MCF 10A (cell line): ENCODE measurements around the gene COQ8B. TPM values are rescaled to one million over a fixed set of nuclear protein-coding genes. Genes with fewer than 3 reads are reported as not detected.

Experiments
- BruUV-seq: library from RNA; stranded (reverse); fragments of 400-500 nt; replicated peaks from 2 replicates; lab custom pipeline; 2021; lab: Mats Ljungman, UMichigan
- CTCF ChIA-PET: fragments of 300-600 bp; sonication (Branson Sonifier 250); formaldehyde crosslinking; extraction: SDS; loops from one replicate; lab custom pipeline; 2021; ENCODE audit warnings: antibody characterized with exemption, inconsistent platforms; lab: Yijun Ruan, JAX
- POLR2A ChIA-PET: fragments of 300-600, 350-650 bp; sonication (Branson Sonifier 250); formaldehyde crosslinking; extraction: SDS; loops from one replicate; lab custom pipeline; 2020; ENCODE audit warnings: antibody characterized with exemption, inconsistent platforms; lab: Yijun Ruan, JAX
- DNase-seq: peaks from one replicate; pipeline ENCODE4 v3.0.0-alpha.2; 2018; ENCODE audit not compliant: unreplicated experiment
- H3K27ac Mint-ChIP-seq: one replicate; pipeline ENCODE4 v1.8.0; 2022; ENCODE audit warnings: mild to moderate bottlenecking, low read depth, mixed read lengths; ENCODE audit not compliant: unreplicated experiment
- H3K27me3 Mint-ChIP-seq: one replicate; pipeline ENCODE4 v1.8.0; 2022; ENCODE audit warnings: mixed read lengths; ENCODE audit not compliant: insufficient read depth, unreplicated experiment
- H3K36me3 Mint-ChIP-seq: one replicate; pipeline ENCODE4 v1.8.0; 2022; ENCODE audit warnings: mild to moderate bottlenecking, moderate library complexity, mixed read lengths; ENCODE audit not compliant: insufficient read depth, unreplicated experiment
- H3K4me1 Mint-ChIP-seq: one replicate; pipeline ENCODE4 v1.8.0; 2022; ENCODE audit warnings: mixed read lengths; ENCODE audit not compliant: insufficient read depth, unreplicated experiment
- H3K4me3 Mint-ChIP-seq: one replicate; pipeline ENCODE4 v1.8.0; 2022; ENCODE audit warnings: mild to moderate bottlenecking, moderate library complexity, mixed read lengths; ENCODE audit not compliant: unreplicated experiment
- H3K9me3 Mint-ChIP-seq: one replicate; pipeline ENCODE4 v1.8.0; 2022; ENCODE audit warnings: mixed read lengths; ENCODE audit not compliant: unreplicated experiment
- CTCF ChIP-seq: fragments of 200-600 bp; IDR thresholded peaks from one replicate; pipeline ENCODE4 v1.8.0; 2022; ENCODE audit warnings: antibody characterized with exemption, mild to moderate bottlenecking; ENCODE audit not compliant: unreplicated experiment
- intact Hi-C: fragments of 100-400 bp; cut with micrococcal nuclease; formaldehyde crosslinking; loops from 2 replicates; pipeline ENCODE4 v1.14.1; 2022
- total RNA-seq: library from RNA; stranded (reverse); gene quantifications from 2 replicates; pipeline ENCODE4 v1.2.3, GENCODE V29; 2022

Gene COQ8B
- total RNA-seq, 1 experiment from 2014 or later = 46.7 TPM

GRCh38 chr19:40745402-40745780, 28.7 kb upstream of the COQ8B start:
- Mint-ChIP-seq H3K36me3 (peaks cover 21% of the 10 kb centered on the region), H3K4me3 (no peak overlapping the region), H3K27me3 (no peaks in the 10 kb centered on the region), H3K4me1 (peaks cover 18% of the 10 kb centered on the region), H3K9me3 (no peaks in the 10 kb centered on the region), H3K27ac (no peak overlapping the region)
- TF ChIP-seq CTCF = no peak
- intact Hi-C loops = no loop called here
- no TSS peak for BruUV-seq
- CTCF ChIA-PET = no interaction called here
- POLR2A ChIA-PET = interaction anchor here (0.8 to 1.3 kb wide), 3 partner anchors 12 to 32 kb away, joined by 3 to 4 read pairs (median 3); no protein-coding TSS in a partner anchor
- DNase-seq = no peak

- POLR2A ChIA-PET = interaction anchor here (0.7 to 1.5 kb wide), 6 partner anchors 11 to 33 kb away, joined by 3 to 6 read pairs (median 3); partner anchors contain the start of genes COQ8B, ITPKC and RAB4B
Measured at GRCh38 chr19:40744554-40745401, 28.1 kb upstream of the COQ8B start.

GRCh38 chr19:40743926-40744325, 27.2 kb upstream of the COQ8B start:
- H3K4me1 Mint-ChIP-seq = peaks cover 8% of the 10 kb centered on the region
- H3K27me3 Mint-ChIP-seq = no peaks in the 10 kb centered on the region
- BruUV-seq = no TSS peak
- ChIA-PET CTCF (interaction anchor here (0.6 kb wide), 2 partner anchors 35 to 109 kb away, joined by 3 read pairs; no protein-coding TSS in a partner anchor), POLR2A (interaction anchor here (1.0 to 1.5 kb wide), 4 partner anchors 18 to 34 kb away, joined by 3 to 6 read pairs (median 3); partner anchors contain the start of genes COQ8B, ITPKC and RAB4B)
- no peaks in the 10 kb centered on the region for H3K9me3 Mint-ChIP-seq
- H3K4me3 Mint-ChIP-seq = no peak overlapping the region
- DNase-seq = no peak
- H3K36me3 Mint-ChIP-seq = peaks cover 35% of the 10 kb centered on the region
- intact Hi-C loops = no loop called here
- no peak for TF ChIP-seq CTCF
- H3K27ac Mint-ChIP-seq = no peak overlapping the region

More at GRCh38 chr19:40744554-40745401, 28.1 kb upstream of the COQ8B start:
- no peak overlapping the region for H3K4me3 Mint-ChIP-seq
- intact Hi-C loops = no loop called here
- no peak for TF ChIP-seq CTCF
- H3K9me3 Mint-ChIP-seq = no peaks in the 10 kb centered on the region
- H3K36me3 Mint-ChIP-seq = peaks cover 27% of the 10 kb centered on the region
- H3K27ac Mint-ChIP-seq = no peak overlapping the region
- H3K27me3 Mint-ChIP-seq = no peaks in the 10 kb centered on the region
- BruUV-seq = no TSS peak
- CTCF ChIA-PET = interaction anchor here (0.6 kb wide), 2 partner anchors 36 to 110 kb away, joined by 3 read pairs; no protein-coding TSS in a partner anchor
- H3K4me1 Mint-ChIP-seq = peaks cover 13% of the 10 kb centered on the region
- DNase-seq = no peak

- H3K36me3 Mint-ChIP-seq = peaks cover 45% of the 10 kb centered on the region
- no peak overlapping the region for H3K27ac Mint-ChIP-seq
- no peak for TF ChIP-seq CTCF
- H3K27me3 Mint-ChIP-seq = no peaks in the 10 kb centered on the region
- no peaks in the 10 kb centered on the region for H3K9me3 Mint-ChIP-seq
- BruUV-seq = no TSS peak
- H3K4me3 Mint-ChIP-seq = no peak overlapping the region
- no peak for DNase-seq
- intact Hi-C loops = no loop called here
- POLR2A ChIA-PET = interaction anchor here (0.6 to 3.7 kb wide), 10 partner anchors 7 to 1669 kb away, joined by 3 to 35 read pairs (median 3); partner anchors contain the start of genes ACTMAP, COQ8B, ITPKC and SNRPA
- no peaks in the 10 kb centered on the region for H3K4me1 Mint-ChIP-seq
- CTCF ChIA-PET = interaction anchor here (0.6 to 0.9 kb wide), 3 partner anchors 80 to 108 kb away, joined by 3 to 4 read pairs (median 3); no protein-coding TSS in a partner anchor
Measured at GRCh38 chr19:40742886-40743285, 26.2 kb upstream of the COQ8B start.
